Fibroblast of lung (primary cell): Measurements from ENCODE around the gene DOK3.

Source experiments
- CTCF ChIP-seq, 2 donors: IDR thresholded peaks in 1 of 2; conservative IDR thresholded peaks in 1 of 2; 1 replicate in 1 of 2; 2 replicates in 1 of 2; pipeline ENCODE4 v1.5.1; 2011 to 2012; ENCODE audit warnings: low read length in 2 of 2, control low read depth in 1 of 2, inconsistent platforms in 1 of 2, low read depth in 1 of 2, mild to moderate bottlenecking in 1 of 2
- EZH2 ChIP-seq: IDR thresholded peaks from 2 replicates; pipeline ENCODE4 v1.5.1; 2012; ENCODE audit warnings: low read length, control low read depth, mild to moderate bottlenecking; ENCODE audit errors: missing control alignments

DNA sequence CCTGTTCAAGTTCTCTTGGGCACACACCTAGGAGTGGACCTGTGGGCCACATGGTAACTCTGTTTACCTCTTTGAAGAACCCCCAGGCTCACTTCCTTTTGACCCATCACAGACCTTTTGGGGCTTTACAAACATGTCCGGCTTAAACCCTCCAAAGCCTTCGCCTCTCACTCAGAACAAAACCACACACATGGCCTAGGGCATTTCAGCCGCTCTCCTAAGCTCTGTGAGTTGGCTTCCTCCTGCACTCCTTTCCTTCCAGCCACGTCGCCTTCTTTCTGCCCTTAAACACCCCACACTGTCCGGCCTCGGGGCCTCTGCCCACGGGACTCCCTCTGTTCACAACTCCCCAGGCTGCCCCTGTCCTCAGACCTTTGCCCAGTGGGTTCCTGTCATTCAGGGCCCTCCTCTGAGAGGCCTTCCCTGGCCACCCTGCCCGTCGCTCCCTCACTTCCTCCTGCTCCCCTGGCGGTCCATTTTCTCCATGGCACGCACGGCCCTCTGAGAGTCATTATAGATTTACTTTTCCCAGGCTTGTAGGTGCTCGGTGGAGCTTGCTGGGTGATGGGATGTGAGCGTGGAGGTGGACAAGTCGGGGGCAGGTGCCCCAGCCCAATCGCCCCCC, 1.9 kb downstream of the DOK3 start:
- TF ChIP-seq CTCF (conservative IDR thresholded peaks at IDR 0.05 in 1 of 2, IDR thresholded peaks at IDR 0.05 in 1 of 2; ENCODE audit: low read depth in 1 of 2, low read length in 2 of 2) (no peak), EZH2 (no peak)
